ENCODE data around the gene HM13.
"Not testable (repeated sequence)": the region's sequence is repeated elsewhere in the genome, so short reads cannot be mapped to it uniquely, and the experiment has no call there.

The HM13 gene

DNA sequence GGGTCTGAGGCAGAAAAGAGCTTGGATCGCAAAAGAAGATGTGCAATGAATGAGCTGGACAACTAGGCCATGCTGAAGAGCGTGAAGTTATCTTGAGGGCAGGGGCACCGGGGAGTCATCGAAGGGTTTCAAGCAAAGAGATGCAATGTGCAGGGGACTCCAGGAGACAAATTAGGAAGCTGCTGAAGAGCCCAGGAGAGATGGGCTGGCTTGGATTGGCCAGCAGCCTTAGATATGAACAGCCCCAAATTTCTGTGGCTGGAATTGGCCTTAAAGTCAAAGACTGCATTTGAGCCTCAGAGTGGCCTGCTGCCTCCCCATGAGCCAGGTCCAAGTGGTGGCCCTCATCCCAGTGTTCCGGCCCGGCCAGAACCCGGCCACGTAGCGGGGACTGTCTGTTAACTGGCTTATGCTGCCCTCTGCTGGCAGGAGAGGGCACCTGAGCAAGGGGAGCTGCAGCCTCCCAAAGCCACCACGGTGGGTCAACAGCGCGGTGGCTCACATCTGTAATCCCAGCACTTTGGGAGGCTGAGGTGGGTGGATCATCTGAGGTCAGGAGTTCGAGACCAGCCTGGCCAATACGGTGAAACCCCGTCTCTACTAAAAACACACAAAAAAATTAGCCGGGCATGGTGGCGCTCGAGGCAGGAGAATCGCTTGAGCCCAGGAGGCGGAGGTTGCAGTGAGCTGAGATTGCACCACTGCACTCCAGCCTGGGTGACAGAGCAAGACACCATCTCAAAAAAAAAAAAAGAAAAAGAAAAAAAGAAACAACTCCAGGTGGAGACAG, 11.2 kb upstream of the HM13 start:
- peak; percentile 92 to 94 for ATAC-seq

DNA sequence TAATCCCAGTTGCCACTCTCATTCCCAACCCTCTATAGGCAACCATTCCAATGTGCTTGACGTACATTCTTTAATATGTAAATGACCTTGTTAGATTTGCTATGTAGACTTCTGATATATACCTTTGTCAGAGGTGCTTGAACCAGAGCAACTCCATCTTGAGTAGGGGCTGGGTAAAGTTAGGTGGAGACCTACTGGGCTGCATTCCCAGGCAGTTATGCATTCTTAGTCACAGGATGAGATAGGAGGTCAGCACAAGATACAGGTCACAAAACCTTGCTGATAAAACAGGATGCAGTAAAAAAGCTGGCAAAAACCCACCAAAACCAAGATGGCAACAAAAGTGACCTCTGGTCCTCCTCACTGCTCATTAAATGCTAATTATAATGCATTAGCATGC, 8.3 kb upstream of the HM13 start:
- ATAC-seq, result no peak

DNA sequence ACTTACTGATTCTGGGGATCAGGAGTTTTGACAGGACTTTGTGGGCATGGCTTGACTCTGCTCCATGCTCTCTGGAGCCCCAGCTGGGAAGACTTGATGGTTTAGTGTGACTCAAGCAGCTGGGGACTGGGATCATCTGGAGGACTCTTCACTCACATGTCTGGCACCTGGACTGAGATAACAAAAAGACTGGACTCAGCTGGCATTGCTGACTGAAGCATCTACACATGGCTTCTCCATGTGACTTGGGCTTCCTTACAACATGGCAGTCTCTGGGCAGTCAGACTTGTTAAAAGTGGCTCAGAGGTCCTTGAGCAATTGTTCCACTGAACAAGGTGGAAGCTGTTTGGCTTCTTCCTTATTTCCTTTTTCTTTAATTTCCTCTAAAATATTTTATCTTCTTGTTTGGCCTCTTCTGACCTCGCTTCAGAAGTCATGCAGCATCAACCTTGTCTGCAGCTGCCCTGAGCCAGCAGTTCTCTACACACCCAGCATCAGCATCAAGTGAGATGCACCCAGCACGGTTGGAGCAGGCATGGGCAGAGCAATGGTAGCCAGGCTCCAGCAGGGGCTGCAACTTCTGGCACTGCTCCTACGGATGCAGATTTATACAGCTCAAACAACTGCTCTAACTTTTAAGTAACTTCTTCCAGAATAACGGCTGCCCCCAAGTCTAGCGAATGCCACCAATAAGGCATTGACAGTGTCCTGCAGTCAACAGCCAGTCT, 5.6 kb upstream of the HM13 start:
- no peak for ATAC-seq

DNA sequence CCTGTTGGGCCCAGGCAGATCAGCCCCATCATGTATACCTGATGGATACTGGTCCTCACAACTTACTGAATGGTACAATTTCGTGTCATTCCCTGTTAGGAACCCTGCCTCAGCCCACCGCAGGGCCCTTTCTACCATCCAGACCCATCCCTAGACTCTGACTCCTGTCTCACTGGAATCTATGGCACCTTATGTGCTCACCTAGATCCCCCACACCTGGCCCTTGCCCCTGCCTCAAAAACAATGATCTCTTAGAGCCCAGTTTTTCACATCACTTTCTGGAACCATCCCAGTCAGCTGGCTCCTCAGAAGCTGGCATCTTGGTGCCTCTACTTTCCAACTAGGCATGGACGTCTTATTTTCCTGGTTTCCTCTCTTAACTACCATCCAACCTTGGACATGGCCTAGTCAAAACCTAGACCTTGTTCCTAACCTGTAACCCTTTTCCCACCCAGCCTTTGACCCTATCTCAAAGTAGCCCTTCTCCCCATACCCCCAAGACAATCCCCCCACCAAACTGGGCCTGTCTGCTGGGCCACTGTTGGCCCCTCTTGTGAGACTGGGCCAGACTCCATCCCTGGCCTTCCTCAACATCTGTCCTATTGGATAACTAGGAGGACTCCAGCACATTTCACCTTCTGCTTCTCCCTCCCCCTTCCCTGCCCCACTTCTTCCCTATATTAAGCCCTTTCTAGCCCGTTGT, 981 bp downstream of the HM13 start:
- no peak for ATAC-seq

DNA sequence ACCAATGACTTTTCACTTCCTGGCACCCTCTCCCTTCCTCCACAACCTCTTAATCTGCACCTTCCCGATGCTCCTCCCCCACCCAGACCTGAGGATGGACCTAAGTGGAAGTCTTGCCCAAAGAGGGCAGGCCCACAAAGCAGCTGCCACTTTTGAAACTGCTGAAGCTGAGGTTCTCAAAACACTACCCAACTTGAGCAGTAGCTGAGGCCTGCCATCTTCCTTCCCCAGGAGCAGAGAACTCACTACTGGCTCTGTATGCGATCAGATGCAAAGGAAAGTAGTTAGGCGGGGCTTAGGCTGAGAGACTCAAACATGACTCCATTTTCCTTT, 1.5 kb downstream of the HM13 start:
- ATAC-seq, result no peak

DNA sequence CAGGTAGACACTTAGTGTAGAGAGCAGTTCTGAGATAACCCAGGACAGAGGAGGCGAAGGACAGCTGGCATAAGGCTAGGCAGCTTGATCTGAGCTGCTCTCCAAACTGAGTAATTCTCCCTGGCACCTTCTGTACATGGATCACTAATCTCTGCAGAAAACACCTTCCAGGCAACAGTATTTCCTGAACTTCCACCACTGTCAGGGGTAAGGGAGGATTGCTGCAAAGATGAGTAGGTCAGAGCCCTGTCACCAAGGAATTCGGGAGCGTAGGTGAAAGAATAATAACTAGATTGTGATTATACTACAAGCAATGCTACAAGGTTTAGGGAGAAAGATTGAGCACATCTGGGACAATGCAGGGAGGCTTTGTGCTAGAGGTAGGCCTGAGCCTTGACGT, 1.9 kb downstream of the HM13 start:
- ATAC-seq, result no peak

DNA sequence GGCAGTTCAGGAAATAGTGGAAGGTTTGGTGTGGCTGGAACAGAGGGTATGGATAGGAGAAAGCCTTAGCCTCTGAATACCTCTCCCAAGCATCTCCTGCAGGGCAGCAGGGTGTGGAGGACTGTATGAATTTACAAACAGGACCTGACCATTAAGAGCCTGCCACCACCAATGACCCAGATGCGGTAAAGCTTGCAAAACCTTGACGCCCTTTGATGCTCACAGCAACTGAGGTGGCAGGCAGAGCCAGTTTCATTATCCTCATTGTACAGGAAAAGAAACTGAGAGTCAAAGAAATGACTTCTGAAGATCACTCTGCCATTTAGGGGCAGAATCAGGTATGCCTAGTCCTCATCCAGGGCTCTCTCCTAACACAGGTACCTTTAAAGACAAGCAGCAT, 2.4 kb downstream of the HM13 start:
- peak; percentile 22 to 27 for ATAC-seq

DNA sequence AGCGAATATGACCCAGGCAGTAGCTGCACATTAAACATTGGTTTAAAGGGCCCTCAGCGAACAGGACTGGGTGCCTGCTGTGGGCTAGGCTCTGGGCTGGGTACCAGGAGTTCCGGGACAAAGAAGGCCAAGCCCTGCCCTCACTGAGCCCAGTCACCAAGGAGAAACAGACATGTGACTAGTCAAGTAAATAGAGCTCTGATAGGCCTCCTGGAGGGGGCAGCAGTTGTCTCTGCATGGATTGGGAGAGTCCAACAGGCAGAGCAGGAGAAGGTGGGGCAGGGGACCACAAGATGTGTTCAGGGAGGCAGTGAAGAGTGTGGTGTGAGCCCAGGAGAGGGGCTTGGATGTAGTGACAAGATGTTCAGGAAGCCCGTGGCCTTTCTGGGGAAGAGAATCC, 3.1 kb downstream of the HM13 start:
- no peak for ATAC-seq

DNA sequence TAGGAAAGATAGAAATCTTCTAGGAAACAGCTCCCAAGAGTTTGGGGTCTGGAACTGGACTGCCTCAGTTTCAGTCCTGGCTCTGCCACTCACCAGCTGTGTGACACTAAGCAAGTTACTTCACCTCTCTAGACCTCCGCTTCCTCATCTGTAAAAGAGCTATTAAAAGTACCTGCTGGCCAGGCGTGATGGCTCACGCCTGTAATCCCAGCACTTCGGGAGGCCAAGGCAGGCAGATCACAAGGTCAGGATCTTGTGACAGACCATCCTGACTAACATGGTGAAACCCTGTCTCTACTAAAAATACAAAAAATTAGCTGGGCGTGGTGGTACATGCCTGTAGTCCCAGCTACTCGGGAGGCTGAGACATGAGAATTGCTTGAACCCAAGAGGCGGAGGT, 7.0 kb downstream of the HM13 start:
- ATAC-seq, result not testable (repeated sequence)

DNA sequence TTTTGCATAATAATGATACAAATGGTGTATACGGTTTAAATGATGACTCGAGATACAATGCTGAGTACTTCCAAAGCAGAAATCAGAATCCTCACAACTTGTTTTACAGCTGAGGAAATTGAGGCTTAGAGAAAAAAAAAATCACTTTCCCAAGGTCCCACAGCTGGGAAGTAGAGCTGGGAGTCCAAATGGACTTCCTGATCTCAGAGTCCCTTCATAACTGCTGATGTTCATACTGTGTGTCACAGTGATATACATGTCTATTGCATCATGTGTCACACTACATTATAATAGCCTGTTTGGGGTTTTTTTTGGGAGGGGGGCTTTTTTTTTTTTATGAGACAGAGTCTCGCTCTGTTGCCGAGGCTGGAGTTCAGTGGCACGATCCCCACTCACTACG, 8.5 kb downstream of the HM13 start:
- no peak for ATAC-seq

DNA sequence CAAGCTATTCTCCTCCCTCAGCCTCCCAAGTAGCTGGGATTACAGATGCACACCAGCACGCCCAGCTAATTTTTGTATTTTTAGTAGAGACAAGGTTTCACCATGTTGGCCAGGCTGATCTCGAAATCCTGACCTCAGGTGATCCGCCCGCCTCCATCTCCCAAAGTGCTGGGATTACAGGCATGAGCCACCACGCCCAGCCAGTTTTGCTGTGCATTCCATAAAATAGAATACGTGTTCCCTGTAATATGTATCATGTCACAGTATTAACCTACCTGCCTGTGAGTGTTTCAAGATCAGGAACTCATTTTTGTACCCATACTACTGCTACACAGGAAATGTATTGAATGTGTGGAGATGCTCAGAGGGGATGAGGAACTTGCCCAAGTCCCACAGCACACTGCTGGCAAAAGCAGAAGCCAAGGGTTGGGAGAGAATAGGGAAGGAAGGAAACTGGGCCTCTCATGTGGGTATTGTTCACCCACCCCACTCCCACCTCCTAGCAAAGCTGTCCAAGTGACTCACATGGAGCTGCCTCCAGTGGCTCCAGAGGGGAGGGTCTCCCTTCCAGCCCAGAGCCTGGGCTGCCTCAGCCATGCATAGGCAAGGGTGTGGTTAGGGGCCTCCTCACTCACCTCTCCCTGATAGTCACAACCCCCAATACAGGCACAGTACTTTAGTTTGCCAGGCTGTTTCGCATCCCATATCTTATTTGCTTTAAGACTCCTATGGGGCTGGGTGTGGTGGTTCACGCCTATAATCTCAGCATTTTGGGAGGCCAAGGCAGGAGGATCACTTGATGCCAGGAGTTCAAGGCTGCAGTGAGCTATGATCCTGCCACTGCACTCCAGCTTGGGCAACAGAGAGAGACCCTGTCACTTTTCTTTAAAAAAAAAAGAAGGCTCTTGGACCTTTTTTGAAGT, 9.4 kb downstream of the HM13 start:
- ATAC-seq, result peak in 1 of 2 donors; percentile 13

DNA sequence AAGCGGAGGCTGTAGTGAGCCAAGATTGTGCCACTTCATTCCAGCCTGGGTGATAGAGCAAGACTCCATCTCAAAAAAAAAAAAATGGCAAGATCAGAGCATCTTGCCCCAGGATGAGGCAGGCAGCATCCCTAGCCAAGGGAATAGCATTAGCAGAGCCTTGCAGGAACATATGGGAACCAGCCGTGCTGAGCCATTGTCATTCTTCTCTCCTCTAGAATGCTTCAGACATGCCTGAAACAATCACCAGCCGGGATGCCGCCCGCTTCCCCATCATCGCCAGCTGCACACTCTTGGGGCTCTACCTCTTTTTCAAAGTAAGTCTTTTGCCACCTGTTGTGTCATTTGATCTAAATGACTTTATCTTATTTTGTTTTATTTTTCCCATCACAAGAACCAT, 13.0 kb downstream of the HM13 start:
- ATAC-seq, result no peak

DNA sequence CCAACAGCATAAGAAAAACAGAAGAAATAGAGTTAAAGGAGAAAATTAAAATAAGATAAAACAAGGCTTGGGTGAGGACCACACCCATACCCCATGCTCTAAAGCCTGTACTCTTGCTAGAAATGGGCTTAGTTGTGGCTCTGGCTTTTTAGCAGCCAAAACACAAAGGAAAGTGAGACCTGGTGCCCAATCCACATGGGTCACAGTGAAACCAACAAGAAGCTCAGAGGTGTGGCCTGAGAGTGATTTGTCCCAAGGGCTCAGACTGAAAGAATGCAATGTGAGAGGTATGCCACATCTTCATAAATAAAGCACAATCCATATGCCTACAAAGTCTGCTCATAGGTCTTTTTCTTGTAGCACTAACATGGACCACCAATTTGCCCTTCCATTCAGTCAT, 21.1 kb downstream of the HM13 start:
- ATAC-seq, result no peak

DNA sequence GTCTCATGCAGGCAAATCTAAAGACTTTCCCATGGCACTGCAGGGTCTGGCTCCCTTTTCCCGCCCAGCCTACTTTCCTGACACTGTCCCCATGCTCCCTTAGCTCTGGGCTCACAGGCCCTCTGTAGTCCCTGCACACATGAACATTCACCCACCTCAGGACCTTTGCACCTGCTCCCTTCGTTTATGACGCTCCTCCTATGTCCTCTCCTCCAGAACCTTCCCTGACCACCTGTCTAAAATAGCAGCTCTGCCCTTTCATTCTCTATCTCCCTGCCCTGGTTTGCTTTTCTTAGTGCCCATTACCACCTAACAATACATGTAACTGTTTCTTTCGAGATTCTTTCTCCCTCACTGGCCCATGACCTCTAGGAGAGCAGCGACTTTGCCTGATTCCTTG, 22.3 kb downstream of the HM13 start:
- ATAC-seq, result no peak

DNA sequence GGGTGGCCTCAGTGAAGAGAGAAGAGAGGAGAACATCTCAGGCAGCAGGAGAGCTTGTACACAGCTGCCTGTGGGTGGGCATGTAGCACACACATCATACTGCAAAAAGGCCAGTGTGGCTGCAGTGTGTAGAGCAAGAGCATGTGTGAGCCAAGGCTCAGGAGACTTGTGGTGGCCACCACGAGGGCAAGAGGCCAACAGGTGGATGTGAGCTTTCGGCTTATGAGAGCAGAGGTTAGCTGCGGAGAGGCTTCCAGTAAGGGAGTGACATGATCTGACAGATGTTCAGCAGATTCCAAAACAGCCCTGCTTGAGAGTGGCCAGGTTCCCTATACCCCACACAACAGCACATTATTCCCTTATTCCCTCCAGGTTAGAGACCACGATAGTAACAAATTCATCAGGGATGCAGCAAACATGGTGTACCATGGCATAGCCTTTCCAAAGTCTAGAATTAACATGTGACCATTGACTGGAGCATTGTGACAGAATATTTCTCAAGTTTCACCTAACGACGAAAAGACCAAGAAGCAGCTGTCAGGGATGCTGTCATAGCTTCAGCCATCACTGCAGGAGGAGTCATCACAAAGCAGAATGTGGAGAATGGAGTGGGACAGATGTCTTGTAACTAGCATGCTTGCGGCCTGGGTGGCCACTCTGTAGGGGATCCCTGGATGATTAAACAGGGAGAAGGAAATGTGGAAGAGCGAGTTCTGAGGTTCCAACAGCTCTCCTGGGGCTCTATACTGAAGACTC, 23.1 kb downstream of the HM13 start:
- ATAC-seq, result no peak

DNA sequence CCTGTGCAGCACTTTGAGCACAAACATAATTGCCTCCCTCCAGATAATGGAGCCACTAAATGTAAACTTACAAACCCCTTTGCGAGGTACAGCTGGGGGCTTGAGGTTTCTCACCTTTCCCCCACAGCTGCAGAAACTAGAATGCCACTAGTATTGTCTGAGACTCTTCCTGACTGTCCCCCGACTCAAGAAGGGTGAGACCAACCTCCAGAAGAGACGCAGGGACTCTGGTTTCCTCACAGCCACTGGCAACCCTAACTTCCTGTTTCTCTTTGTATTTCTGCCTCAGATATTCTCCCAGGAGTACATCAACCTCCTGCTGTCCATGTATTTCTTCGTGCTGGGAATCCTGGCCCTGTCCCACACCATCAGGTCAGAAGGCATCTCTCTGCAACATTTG, 23.6 kb downstream of the HM13 start:
- ATAC-seq, result no peak

DNA sequence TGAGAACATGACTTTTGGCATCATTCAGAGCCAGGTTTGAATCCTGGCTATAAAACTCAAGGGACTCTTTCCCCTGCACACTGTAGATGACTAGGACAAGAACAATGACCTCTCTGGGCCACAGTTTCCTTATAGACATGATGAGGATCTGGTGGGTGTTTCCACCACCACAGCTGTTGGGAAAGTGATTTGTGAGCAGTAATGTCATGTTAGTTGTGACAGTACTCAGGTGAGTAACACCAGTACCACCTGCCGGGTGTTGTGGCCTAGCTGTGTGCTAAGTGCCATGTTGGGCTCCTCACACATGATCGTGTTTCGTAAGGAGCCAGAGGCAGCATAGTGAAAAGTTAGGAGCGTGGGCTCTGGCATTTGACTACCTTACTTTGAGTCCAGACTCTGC, 24.1 kb downstream of the HM13 start:
- ATAC-seq, result no peak

DNA sequence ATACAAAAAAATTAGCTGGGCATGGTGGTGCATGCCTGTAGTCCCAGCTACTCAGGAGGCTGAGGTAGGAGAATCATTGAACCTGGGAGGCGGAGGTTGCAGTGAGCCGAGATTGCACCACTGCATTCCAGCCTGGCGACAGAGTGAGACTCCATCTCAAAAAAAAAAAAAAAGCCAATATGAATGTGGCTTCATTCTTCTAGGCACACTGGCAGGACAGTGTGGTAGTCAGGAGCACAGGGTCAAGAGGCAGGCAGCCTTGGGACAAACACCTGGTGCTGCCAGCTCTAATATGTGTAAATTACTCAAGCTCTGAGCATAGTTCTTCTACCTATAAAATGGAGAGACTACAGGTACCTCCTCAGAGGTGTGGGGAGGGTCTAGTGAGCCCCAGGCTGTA, 25.4 kb downstream of the HM13 start:
- not testable (repeated sequence) for ATAC-seq

DNA sequence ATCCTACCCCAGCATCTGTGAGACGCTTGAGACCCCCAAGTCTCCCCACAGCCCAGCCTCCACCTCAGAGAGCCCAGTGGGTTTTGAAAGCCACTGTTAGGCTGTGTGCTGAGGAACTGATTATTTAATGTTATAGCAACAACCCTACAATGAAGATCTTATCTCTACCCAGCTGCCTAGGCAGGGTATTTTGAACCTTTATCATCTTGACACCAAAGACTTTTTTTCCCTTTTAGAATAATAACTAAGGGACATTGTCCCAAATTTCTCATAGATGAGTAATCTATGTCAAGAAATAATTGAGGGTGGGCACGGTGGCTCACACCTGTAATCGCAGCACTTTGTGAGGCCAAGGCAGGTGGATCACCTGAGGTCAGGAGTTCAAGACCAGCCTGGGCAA, 26.2 kb downstream of the HM13 start:
- no peak for ATAC-seq

DNA sequence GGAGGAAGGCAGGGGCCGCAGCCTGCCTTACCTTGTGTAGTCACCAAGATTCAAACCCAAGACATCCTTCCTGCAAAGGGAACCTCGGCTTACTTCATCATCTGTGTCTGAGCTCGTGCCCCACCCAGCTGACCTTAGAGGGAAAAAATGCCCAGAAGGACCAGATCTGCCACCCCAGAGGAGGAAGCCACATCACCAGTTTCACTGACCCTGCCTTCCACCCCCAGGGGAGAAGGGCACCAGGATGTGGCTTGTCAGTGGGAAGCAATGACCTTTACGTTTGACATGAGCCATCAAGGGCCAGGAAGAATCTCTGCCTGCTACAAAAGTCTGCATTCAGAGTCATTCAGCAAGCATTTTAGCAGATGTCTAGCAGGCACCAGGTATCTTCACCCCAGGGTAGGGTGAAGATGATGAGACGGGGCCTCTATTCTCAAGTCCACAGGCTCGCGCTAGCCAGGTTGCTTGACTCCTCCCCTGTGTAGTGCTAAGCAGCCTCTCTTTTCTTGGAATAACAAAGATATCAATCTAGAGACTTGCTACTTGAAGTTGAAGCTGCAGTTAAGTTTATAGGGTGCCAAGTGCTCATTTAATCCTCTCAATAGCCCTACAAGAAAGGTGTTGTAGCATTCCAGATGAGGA, 28.1 kb downstream of the HM13 start:
- ATAC-seq, result peak; percentile 12 to 22

DNA sequence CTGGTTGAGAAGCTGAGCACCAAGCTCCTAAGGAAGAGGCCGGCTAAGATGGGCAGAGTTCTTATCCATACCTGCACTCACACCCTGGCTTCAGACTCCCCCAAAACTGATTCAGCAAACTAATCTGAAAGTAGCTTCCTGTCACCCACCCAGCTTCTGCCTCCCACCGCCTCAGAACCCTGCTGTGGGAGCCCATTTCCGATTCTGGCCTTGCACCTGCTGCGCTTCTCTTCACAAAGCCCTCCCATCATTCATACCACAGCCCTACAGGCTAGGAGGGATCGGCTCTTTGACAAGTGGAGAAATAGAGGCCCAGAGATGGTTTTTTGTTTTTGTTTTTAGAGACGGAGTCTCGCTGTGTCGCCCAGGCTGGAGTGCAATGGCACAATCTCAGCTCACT, 28.7 kb downstream of the HM13 start:
- no peak for ATAC-seq

Measured in activated CD4-positive, CD25-positive, alpha-beta regulatory T cell treated with anti-CD3 and anti-CD28 coated beads, Interleukin-2, amount 50 U/mL, for 24 hours (primary cell).